Liver (tissue), 3 donors: ENCODE measurements around the gene SPATS2.

Experiments used
- CTCF ChIP-seq: fragments of 150-350 bp; IDR thresholded peaks from 2 replicates; pipeline ENCODE4 v1.5.1; 2017; ENCODE audit warnings: improper control_type of control experiment, low read depth, low read length; ENCODE audit not compliant: missing input control
- JUND ChIP-seq, 2 donors: IDR thresholded peaks; 2 replicates each; pipeline ENCODE4 v1.6.1; 2016; ENCODE audit warnings: antibody characterized with exemption in 2 of 2
- MAX ChIP-seq: IDR thresholded peaks from 2 replicates; pipeline ENCODE4 v1.6.1; 2016; ENCODE audit warnings: antibody characterized with exemption
- RAD21 ChIP-seq, 2 donors: IDR thresholded peaks; 2 replicates each; pipeline ENCODE4 v1.6.1; 2016; ENCODE audit warnings: antibody characterized with exemption in 2 of 2, mild to moderate bottlenecking in 2 of 2
- REST ChIP-seq: IDR thresholded peaks from 2 replicates; pipeline ENCODE4 v1.6.1; 2016; ENCODE audit warnings: antibody characterized with exemption, mild to moderate bottlenecking
- SP1 ChIP-seq: IDR thresholded peaks from 2 replicates; pipeline ENCODE4 v1.6.1; 2018; ENCODE audit warnings: antibody characterized with exemption, mild to moderate bottlenecking
- TAF1 ChIP-seq: conservative IDR thresholded peaks from 2 replicates; pipeline ENCODE4 v1.6.1; 2016; ENCODE audit warnings: antibody characterized with exemption, mild to moderate bottlenecking
- donor health status: healthy.
- donor health status: healthy.

GRCh38 chr12:49483619-49484018 lies 116.4 kb downstream of the SPATS2 start:
- TF ChIP-seq TAF1 (no peak), SP1 (no peak), CTCF (no peak), REST (no peak), MAX (no peak), JUND (IDR thresholded peaks at IDR 0.05) (no peak), RAD21 (IDR thresholded peaks at IDR 0.05) (no peak)
